Measurements from ENCODE around the gene RDH12. TPM values are rescaled to one million over a fixed set of nuclear protein-coding genes. Genes with fewer than 3 reads are reported as not detected.

The RDH12 gene
- total RNA-seq, 4 donors from 2014 or later, result not detected

DNA sequence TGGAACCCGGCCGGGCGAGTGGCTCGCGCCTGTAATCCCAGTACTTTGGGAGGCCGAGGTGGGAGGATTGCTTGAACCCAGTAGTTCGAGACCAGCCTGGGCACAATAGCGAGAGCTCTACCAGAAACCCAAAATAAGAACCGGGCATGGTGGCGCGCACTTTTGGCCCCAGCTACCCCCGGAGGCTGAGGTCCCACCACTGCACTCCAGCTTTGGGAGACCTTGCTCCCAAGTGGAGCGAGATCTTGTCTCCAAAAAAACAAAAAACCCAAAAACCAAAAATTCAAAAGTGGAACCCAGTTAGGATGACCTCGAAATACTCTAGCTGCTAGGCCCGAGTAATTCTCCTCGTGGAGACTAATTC lies 26.5 kb upstream of the RDH12 start:
- intact Hi-C loops (cut with DNase I; ENCODE audit: low total_unique reads), result no loop called here
- no peak for DNase-seq
- Histone ChIP-seq H3K27me3 (no peaks in the 10 kb centered on the region), H3K9me3 (no peaks in the 10 kb centered on the region), H3K4me3 (peak overlapping the region; percentile 86 to 90), H3K4me1 (peaks cover 4 to 13% of the 10 kb centered on the region in 2 donors), H3K27ac (peak overlapping the region; percentile 96 to 98), H3K36me3 (no peaks in the 10 kb centered on the region)
- no peak for TF ChIP-seq POLR2A (IDR thresholded peaks at IDR 0.05)
- TF ChIP-seq, protein P1, sequence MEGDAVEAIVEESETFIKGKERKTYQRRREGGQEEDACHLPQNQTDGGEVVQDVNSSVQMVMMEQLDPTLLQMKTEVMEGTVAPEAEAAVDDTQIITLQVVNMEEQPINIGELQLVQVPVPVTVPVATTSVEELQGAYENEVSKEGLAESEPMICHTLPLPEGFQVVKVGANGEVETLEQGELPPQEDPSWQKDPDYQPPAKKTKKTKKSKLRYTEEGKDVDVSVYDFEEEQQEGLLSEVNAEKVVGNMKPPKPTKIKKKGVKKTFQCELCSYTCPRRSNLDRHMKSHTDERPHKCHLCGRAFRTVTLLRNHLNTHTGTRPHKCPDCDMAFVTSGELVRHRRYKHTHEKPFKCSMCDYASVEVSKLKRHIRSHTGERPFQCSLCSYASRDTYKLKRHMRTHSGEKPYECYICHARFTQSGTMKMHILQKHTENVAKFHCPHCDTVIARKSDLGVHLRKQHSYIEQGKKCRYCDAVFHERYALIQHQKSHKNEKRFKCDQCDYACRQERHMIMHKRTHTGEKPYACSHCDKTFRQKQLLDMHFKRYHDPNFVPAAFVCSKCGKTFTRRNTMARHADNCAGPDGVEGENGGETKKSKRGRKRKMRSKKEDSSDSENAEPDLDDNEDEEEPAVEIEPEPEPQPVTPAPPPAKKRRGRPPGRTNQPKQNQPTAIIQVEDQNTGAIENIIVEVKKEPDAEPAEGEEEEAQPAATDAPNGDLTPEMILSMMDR (IDR thresholded peaks at IDR 0.05), result no peak

DNA sequence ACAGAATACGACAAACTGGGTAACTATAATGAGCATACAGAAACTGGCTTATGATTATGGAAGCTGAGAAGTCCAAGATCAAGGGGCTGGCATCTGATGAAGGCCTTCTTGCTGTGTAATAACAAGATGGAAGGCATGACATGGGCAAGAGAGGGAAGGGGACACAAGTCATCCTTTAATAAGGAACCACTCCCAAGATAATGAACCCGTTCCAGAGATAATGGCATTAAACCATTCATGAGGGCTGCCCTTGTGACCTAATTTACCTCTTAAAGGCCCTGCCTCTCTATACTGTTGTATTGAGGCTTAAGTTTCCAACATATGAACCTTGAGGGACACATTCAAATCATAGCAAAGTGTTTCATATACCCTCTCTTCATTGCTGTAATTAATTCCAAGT lies 22.7 kb upstream of the RDH12 start:
- no peak for DNase-seq
- peaks cover 0 to 4% of the 10 kb centered on the region in 2 donors for H3K4me1 ChIP-seq
- TF ChIP-seq POLR2A (IDR thresholded peaks at IDR 0.05), result no peak
- TF ChIP-seq, protein P1 (IDR thresholded peaks at IDR 0.05), result no peak
- H3K27me3 ChIP-seq, result no peaks in the 10 kb centered on the region
- no peak overlapping the region for H3K27ac ChIP-seq
- intact Hi-C loops (cut with DNase I; ENCODE audit: low total_unique reads), result no loop called here
- H3K36me3 ChIP-seq, result no peaks in the 10 kb centered on the region
- H3K4me3 ChIP-seq, result no peak overlapping the region
- no peaks in the 10 kb centered on the region for H3K9me3 ChIP-seq

DNA sequence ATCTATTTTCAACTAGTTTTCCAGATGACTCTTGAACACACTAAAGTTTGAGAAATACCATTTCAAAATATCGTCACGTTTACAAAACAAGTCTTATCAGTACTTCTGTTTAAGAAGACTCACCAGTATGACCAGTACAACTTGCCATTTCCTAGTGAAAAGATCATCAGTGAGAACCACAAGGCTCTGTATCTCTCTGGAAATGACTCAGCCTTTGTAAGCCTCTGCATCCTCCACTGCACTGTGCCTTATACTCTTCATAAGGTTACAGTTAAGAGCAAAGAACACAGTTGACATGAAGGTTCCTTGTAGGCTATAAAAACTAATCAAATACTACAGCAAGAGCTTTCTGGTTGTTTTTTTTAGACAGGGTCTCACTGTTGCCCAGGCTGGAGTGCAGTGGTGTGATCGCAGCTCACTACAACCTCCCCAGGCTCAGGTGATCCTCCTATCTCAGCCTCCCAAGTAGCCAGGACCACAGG lies 21.5 kb upstream of the RDH12 start:
- Histone ChIP-seq H3K27me3 (no peaks in the 10 kb centered on the region), H3K36me3 (no peaks in the 10 kb centered on the region), H3K9me3 (no peaks in the 10 kb centered on the region), H3K27ac (no peak overlapping the region), H3K4me1 (peaks cover 0 to 3% of the 10 kb centered on the region in 2 donors), H3K4me3 (no peak overlapping the region)
- DNase-seq, result no peak
- TF ChIP-seq POLR2A (IDR thresholded peaks at IDR 0.05), result no peak
- TF ChIP-seq, protein P1 (IDR thresholded peaks at IDR 0.05), result no peak
- intact Hi-C loops (cut with DNase I; ENCODE audit: low total_unique reads), result no loop called here

- no peak for DNase-seq
- Histone ChIP-seq H3K27me3 (no peaks in the 10 kb centered on the region), H3K27ac (no peak overlapping the region), H3K4me3 (no peak overlapping the region), H3K9me3 (no peaks in the 10 kb centered on the region), H3K36me3 (no peaks in the 10 kb centered on the region), H3K4me1 (no peaks in the 10 kb centered on the region)
- intact Hi-C loops (cut with DNase I; ENCODE audit: low total_unique reads), result no loop called here
- TF ChIP-seq, protein P1 (IDR thresholded peaks at IDR 0.05), result no peak
- TF ChIP-seq POLR2A (IDR thresholded peaks at IDR 0.05), result no peak
These were observed 20.7 kb upstream of the RDH12 start for GRCh38 chr14:67680941-67681340.

- Histone ChIP-seq H3K27me3 (no peaks in the 10 kb centered on the region), H3K9me3 (no peaks in the 10 kb centered on the region), H3K36me3 (no peaks in the 10 kb centered on the region), H3K27ac (no peak overlapping the region), H3K4me1 (no peaks in the 10 kb centered on the region), H3K4me3 (no peak overlapping the region)
- no peak for DNase-seq
- no peak for TF ChIP-seq POLR2A (IDR thresholded peaks at IDR 0.05)
- TF ChIP-seq, protein P1 (IDR thresholded peaks at IDR 0.05), result no peak
- intact Hi-C loops (cut with DNase I; ENCODE audit: low total_unique reads), result no loop called here
These were observed 17.8 kb upstream of the RDH12 start for GRCh38 chr14:67683842-67684241.

All from uterus (tissue), 4 donors.